GM21737 (cell line): Measurements from ENCODE around the gene RBM34.

Experiments
- ATAC-seq: cut with Tn5 transposase; IDR thresholded peaks from one replicate; pipeline ENCODE4 v1.9.1; 2021; ENCODE audit warnings: mild to moderate bottlenecking, moderate library complexity; ENCODE audit not compliant: unreplicated experiment

RBM34 gene

DNA sequence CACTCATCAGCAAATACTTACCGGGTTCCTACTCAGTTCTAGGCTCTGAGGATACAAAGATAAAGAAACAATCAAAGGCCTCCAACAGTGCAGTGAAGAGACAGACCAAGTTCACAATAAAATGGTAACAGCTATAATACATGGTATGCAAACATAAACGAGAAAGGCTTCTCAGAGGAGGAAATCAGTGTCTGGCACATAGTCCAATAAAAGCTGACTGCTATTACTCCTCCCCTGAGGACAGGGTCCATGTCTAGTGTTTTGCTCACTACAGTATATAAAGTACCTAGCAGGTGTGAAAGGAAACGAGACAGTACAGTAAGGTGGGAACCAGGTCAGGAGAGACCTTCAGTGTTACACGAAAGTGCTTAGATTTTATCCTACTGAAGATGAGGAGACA is 4.3 kb downstream of the RBM34 start:
- no peak for ATAC-seq

DNA sequence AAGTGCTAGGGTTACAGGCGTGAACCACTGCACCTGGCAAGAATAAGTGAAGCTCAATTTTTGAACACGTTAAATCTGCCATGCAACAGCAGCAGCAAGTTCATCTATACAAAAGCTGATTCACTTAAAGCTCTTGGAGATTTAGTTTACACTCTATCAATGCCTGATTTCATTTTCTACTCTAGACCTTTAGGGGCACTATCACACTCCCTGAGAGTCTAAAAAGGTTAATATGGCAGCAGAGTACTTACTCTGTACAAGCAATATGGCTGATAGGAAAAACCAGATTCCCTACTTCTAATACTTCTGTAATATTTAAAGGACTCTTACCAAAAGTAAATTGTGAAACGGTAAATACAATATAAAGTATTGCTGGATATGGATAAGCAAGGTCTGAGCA is 4.8 kb downstream of the RBM34 start:
- no peak for ATAC-seq

DNA sequence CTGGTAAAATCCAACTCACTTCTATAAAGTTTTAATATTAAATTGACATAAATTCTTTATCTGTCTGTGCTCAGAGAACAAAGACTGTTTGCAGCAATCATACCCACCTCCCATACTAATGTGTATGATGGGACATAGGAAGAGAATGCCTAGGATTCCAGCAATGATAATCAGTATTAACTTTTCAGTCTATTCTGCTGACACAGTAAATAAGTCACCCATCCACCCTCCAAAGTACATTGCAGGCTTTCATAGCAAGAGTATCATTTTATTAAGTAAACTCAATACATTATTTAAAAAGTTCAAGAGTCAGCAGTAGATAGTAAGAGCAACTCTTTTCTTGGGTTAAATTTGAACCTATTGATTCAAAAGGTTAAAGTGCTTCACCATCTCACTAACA is 8.8 kb downstream of the RBM34 start:
- no peak for ATAC-seq

DNA sequence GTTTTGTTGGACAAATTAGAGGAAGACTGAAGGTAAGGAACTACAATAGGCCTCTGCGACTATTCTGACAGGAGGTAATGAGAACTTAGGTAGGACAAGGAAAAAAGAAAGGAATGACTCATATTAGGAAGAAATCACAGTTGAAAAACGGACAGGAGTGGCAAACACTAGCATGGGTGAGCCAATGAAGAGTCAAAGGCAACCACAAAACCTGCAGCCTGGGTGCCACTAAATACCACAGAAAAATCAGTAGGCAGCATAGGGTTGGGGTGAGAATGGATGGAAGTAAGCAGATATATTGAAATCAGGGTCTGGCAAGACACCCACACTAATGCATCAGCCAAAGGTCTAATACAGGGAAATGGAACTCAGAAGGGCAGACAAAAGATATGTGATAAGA is 10.0 kb downstream of the RBM34 start:
- ATAC-seq, result no peak

DNA sequence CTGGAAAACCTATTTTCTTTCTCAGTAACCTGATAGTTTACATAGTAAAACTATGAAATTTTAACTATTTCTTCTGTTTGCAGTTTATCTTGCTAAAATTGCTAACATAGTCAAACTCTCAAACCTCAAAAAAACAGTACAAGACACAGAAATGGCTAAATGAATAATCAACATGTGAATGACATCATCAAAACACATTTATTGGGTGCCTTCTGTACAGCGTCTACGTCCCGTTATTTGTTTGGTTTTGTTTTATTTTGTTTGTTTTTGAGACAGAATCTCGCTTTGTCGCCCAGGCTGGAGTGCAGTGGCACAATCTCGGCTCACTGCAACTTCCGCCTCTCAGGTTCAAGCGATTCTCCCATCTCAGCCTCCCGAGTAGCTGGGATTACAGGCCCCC is 11.2 kb downstream of the RBM34 start:
- no peak for ATAC-seq

DNA sequence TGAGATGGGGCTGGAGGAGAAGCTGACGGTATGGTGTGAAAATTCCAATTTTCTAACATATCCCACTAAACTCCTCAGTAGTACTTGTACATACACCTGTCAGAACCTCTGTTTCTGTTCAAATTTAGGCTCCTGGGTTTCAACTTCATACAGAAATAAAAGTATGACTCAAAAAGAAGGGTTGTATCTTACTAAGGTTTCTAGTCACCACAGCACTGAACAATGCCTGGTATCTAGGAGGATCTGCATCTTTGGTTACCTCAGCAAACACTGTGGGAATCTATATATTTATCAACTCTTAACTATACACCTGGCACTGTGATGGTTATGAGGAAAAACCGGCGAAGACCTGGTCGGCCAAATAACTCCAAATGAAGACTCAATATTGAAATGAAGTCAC is 13.8 kb downstream of the RBM34 start:
- ATAC-seq, result peak; percentile 62

DNA sequence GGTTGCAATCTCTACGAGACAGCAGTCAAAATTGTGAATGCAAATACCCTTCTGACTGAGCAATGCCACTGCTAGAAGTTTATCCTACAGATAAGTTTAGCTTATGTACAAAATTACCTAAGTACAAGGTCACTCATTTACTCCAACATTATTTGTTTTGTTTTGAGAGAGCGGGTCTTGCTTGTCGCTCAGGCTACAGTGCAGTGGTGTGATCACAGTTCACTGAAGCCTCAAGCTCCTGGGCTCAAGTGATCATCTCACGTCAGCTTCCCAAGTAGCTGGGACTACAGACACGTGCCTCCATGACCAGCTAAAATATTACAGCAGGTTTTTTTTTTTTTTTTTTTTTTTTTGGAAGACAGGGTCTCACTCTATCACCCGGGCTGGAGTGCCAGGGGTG is 15.4 kb downstream of the RBM34 start:
- no peak for ATAC-seq

DNA sequence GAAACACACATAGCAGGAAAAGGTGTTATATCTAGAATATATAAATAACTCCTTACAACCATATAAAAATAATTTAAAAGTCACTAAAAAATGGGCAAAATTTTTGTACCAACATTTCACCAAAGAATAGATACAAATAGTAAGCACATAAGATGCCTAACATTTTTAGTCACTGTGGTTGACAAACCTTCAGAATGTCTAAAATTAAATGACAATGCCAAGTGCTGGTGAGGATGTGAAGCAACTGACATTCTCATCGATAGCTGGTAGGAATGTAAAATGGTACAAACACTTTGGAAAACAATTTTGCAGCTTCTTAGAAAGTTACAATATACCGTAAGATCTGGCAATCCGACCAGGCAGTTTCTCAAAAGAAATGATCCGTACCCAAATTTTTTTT is 18.1 kb downstream of the RBM34 start:
- ATAC-seq, result no peak

DNA sequence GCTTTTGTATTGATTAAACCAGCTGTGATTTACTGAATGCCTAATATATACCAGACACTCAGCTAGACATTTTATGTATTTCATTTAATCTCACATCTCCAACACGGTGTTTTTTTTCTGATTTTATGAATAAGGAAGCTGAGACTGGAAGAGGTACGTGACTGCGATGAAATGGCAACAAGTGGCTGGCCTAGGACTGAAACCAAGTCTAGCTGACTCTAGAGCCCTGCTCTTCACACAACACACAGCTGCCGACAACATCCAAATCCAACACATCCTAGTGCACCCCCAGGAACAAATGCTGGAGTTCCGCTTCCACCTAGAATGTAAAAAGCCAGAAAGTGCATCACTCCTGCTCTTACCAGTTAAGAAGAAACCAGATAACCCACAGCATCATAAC is 21.7 kb downstream of the RBM34 start:
- ATAC-seq, result no peak

DNA sequence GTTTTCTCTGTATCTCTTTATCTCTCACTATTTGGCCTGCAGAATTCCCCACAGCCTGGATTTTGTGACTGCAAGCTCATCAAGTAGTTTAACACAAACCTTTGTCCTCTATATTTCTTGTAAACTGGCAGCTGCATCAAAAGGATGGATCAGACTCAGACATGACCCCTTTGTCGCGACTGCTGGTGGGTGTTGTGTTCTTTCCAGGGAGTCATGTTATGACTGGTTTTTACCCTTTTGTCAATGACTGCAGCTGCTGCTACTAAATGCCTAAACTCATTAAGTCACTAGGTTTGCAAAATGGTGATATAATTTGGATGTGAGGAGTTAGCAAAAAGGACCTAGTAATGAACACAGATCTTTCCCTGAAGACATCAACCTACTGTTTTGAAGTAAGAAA is 22.2 kb downstream of the RBM34 start:
- ATAC-seq, result no peak

DNA sequence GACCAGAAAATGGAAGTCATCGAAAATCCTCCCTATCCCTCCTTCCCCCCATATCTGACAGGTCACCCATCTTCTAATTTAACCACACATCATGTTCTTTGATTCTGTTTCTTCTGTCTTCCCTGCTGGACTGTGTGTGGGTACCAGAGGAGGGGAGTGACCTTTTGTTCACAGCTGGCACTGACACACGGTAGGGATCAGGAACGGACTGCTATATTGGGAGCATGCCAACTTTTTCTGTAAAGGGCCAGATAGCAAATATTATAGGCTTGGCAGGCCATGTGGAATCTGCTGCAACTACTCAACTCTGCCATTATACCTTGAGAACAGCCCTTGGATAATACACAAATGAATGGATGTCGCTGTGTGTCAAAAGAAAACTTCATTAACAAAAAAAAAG is 24.9 kb downstream of the RBM34 start:
- no peak for ATAC-seq

DNA sequence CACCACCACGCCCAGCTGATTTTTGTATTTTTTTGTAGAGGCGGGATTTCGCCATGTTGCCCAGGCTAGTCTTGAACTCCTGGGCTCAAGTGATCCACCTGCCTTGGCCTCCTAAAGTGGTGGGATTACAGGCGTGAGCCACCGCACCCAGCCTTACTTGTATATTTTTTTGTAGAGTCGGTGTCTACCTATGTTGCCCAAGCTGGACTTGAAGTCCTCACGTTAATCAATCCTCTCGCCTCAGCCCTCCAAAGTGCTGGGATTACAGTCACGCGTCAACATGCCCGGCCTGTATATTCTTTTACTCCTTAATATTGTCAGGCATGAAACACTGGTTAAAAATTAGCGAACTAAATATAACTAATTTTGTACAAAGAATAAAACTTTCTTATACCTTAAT is 26.9 kb downstream of the RBM34 start:
- no peak for ATAC-seq

DNA sequence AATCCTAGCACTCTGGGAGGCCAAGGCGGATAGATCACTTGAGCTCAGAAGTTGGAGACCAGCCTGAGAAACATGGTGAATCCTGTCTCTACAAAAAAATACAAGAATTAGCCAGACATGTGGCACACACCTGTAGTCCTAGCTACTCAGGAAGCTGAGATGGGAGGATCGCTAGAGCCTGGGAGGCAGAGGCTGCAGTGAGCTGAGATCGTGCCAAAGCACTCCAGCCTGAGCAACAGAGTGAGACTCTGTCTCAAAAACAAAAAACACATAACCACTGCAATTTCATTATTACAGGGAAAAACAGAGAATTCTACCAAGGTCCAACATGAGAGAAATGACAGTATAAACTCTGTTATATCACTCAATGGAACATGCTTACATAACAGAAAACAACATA is 28.0 kb downstream of the RBM34 start:
- ATAC-seq, result no peak

DNA sequence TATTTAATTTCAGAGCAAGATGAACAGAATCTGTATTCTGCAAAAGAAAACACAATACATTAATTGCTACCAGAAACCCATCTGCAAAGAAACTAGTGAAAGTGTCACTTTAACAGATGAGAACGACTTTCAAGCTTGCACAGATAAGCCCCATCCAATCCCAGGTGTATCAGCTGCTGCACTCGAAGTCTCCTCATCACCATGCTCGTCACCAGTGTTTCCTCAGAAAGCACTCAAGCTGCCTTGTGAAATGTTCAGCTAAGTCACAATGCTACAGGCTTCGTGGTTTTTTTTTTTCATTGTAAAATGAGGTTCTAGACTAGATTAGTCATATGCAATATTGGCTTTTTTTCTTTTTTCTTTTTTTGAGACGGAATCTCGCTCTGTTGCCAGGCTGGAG is 29.1 kb downstream of the RBM34 start:
- ATAC-seq, result no peak

DNA sequence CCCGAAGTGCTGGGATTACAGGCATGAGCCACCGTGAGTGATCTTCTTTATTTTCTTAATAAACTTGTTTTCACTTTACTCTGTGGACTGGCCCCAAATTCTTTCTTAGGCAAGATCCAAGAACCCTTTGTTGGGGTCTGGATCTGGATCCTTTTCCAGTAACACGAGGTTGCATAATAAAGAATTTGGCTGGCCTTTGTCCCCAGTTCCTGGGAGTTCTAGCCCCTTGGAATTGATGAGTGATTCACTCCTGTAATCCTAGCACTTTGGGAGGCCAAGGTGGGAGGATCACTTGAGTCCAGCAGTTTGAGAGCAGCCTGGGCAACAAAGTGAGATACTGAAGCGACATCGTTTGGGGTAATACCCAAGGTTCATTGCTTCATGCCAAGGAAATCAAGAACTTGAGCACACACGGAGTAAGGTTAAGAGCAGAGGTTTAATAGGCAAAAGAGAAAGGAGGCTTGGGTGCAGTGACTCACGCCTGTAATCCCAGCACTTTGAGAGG is 30.2 kb downstream of the RBM34 start:
- no peak for ATAC-seq

DNA sequence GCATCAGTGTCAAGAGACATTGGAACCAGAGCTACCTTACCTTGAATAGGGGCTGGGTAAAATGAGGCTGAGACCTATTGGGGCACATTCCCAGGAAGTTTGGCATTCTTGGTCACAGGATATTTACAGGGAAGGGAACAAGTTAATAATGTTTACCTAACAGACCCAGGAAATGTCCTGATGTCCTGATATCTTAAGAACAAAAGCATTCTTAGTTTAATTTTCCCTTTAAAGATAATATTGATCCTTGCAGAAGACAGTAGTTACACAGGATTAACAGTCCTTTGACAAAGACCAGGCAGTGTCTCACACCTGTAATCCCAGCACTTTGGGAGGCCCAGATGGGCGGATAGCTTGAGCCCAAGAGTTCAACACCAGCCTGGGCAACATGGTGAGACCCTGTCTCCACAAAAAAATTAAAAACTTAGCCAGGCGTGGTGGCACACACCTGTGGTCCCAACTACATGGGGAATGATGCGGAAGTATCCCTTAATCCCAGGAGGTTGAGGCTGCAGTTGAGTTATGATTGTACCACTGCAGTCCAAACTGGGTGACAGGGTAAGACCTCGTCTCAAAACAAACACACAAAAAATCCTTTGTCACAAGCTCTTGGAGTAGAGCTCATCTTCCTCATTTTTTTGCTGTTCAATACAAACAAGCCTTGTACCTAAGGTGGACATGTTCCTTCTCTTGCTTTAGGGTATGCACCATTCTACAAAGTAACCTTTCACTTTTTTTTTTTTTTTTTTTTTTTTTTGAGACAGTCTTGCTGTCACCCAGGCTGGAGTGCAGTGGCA is 31.1 kb downstream of the RBM34 start:
- no peak for ATAC-seq

DNA sequence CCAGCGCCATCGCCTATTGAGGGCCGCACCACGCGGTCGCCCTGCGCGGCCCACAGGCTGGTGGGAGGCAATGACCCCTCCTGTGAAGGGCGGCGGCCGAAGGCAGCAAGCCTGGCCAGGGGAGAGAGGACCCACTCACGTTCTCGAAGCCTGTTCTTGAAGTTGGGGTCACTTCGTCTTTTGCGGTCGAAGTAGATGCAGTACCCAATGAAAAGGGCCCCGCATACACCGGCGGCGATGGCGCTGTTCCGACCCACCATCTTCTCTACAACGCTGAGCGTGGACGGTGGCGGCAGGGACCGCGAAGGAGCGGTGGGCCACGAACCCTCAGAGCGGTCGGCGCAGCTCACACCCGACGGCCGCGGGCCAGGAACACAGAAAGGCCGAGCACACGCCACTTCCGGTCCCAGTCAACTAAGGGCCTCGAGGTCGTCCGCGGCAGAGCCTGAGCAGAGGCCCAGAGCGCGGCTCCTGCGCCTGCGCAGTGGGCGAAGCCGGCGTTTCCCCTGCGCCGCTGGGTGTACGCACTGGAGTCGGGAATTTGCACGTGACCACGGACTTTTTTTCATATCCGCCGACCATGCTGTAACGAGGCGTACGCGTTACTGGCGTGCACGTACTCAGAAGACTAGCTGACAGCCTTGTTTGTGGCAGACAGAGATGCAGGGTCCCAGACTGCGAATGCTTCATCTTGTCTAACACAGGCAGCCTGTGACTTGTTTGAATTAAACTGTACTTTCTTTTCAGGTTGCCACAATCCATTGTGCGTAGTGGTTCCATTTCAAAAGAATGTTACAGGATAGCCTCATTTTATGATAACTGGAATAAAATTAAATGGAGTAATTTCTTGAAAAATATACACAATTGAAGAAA is 32.4 kb downstream of the RBM34 start, which contains the start of gene TOMM20:
Gene TOMM20, minus strand, starts transcription at position 382 of the 873 bp plus-strand sequence. Its CDS starts 122 bp downstream, at position 260.
- peak; percentile 94 for ATAC-seq

DNA sequence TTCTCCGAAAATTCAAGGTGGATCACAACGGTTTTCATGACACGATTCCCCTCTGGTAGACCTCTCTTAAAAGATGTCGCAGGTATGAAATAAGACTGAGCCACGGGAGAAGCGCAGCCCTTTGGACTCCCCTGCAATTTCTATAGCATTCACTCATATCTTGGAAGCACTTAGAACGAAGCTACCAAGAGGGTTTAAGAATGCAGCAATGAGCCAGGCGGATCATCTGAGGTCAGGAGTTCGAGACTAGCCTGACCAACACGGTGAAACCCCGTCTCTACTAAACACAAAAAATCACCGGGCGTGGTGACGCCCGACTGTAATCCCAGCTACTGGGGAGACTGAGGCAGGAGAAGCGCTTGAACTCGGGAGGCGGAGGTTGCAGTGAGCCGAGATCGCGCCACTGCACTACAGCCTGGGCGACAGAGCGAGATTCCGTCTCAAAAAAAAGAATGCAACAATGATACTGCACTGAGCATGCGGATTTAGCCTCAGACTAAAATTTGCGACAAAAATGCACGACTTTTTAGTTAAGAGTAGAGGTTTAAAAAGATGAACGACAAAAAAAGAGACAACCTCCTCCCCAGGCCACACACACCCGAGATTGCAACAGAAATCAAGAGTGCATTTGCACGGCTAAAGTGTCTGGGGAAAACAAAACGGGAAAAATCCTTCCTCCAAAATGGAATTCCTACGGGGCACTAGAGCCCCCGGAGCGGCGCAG is 33.2 kb downstream of the RBM34 start:
- ATAC-seq, result no peak

DNA sequence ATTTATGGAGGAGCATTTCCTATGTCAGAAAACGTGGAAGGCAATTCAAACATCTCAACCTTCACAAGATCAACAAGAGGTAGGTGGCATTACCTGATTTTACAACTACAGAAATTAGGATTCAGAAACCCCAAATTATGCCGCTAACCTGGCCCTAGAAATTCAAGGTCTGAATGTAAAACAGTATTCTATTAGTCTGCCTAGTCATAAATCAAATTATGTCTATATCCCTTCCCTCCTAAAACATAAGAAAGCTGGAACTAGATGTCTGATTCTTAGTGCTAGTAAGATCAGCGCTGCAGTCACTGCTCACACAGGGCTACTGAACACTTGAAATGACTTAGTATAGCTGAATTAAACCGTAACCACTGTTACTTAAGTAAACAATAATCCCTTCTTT is 33.8 kb downstream of the RBM34 start:
- no peak for ATAC-seq

DNA sequence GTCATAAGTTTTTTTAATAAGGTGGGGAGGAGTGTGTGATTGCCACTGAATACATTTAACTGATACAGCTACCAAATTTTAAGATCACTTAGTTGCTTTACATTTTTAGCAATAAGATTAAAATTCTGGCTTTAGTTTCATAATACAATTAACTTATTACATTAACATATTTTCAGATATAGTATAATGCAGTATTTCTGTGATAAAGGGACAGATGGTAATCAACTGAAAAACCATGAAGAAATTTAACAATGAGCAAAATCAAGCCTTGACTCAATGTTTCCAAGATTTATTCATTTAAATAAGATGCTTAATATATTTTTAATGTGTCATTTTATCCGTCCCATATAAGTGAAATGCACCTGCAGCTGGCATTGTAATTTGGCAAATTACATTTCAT is 36.4 kb downstream of the RBM34 start:
- no peak for ATAC-seq

DNA sequence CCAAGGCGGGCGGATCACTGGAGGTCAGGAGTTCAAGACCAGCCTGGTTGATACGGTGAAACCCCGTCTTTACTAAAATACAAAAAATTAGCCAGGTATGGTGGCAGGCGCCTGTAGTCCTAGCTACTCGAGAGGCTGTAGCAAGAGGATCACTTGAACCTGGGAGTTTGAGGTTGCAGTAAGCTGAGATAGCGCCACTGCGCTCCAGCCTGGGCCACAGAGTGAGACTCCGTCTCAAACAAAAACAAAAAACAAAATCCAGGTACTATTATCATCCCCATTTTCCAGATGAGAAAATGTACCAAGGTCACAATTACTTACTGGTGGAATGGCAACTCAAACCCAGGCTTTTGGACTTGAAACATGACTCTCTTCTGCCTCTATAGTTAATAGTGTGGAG is 36.9 kb downstream of the RBM34 start:
- no peak for ATAC-seq
